HG02840 (cell line): ENCODE results near the gene VAMP5.
"Not testable (repeated sequence)": the region's sequence is repeated elsewhere in the genome, so short reads cannot be mapped to it uniquely, and the experiment has no call there.

ENCODE experiments used
- ATAC-seq: cut with Tn5 transposase; IDR thresholded peaks from one replicate; pipeline ENCODE4 v1.9.1; 2021; ENCODE audit warnings: mild to moderate bottlenecking, moderate library complexity, moderate number of reproducible peaks; ENCODE audit not compliant: unreplicated experiment, low FRiP score

The VAMP5 gene

DNA sequence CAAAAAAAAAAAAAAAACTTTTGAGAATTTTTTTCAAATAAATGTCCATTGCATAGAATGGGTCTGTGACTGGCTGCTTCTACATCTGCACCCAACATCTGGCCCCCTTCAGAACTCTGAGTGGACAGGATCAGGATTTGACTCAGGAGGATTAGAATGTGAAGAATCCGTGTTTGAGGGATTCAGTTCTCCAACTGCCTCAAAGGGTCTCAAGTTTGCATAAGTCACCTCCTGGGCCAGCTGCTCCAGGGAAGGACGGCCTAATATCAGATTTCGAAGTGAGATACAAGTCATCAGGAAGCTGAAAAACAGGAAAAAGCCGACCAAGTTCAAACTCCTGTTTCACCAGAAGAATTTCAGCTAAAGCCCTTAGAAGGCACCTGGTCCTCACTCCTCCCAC lies 34.4 kb upstream of the VAMP5 start:
- no peak for ATAC-seq

DNA sequence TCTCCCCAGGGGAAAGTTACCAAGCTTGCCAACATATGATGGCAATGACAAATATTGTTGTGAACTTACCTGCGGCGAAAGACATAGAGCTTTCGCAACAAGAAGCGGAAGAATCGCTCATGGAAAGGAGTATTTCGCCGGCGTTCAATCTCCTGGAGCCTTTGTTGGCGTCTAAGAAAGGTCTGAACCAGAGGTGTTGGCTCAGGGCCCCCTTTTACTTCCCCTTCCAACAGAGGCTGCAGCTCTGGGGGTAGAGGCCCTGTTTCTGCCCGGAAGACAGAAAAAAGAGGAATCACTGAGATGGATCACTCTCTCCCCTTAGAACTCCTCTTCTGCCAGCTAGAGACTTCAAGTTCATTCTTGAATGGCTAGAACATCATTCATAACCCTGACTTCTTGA lies 33.7 kb upstream of the VAMP5 start:
- ATAC-seq = no peak

DNA sequence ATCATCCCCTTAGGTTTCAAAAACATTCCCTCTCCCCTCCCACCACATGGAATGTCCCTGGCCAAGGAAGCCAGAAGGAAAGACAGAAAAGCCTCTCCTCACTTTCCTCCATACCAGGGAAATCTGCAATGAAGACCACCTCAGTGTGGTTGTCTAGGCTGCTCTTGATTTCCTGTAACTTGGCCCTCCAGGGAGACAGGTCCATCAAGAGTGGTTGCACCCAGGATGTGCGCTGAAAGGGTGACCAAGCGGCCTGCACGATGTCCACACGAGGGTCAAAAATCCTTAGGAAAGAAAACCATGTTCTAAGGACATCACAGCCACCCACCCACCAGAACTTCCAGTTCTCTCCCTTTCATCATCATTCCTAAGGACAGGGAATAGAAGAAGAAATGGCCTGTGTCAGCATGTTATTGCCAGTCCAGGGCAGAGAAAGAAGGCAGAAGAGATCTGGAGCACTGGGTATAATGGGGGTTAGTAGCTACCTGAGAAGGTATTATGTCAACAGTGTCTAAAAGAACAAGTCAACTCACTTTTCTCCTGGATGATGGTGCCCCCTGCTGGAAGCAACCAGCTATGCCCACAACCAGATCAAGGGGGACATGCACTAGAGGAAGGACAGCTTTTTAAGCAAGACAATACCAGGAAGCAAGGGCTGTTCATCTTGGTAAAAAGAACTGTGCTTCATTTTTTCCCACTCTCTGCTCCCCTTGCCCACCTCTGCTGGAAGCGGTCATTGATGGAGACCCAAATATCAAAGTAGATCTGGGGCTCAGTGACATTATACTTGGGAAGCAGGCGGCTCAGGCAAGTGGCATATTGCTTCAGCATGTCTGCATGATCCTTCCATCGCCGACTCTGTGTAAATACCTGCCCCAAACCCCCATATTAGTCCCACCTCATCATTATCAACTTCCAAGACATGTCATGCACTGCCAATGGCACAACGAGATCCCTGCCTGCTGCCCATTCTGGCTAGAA lies 32.2 kb upstream of the VAMP5 start:
- no peak for ATAC-seq

DNA sequence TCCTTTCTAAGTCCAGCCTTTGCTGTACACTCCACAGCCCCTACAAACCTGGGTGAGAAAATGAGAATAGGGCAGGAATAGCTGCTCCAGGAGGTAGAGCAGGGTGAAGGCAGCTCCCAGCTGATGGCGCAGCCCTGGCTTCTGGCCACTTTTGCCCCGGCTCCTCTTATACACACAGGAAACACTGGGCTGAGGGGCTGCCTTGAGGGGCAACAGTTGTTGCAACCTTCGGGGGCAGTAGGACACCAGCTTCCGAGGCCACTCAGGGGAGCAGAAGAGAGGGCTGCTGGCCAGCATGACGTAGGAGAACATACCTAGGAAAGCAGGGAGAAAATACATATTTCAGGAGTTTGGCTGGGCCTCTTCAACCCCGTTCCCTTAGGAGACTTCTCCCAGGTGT lies 31.0 kb upstream of the VAMP5 start:
- ATAC-seq = no peak

DNA sequence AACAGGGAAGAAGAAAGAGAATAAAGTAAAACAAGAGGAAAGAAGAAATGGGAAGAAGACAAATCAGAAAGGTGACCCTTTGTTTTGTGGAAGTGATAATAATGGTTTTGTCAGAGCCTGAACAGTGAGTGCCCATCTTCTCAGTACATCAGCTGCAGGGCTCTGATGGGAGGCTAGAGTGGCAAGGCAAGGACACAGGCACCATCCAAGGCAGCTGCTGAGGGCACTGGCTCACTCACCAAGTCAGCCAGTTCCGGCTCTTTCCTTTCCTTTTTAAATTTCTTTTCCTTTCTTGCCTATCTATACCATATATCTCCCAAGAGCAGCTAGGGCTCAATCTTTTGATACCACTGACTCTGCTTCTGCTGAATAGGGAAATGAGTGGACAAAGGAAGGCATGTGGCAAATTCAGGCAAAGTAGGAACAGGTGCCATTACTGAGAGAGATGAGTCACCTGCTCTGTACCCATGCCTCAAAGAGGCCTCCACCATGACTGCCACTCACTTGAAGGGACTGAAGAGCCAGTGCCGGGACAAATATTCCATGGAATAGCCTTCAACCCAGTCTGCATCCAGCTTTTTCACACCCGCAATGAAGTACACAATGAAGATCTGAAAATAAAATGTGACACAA lies 29.1 kb upstream of the VAMP5 start:
- no peak for ATAC-seq

DNA sequence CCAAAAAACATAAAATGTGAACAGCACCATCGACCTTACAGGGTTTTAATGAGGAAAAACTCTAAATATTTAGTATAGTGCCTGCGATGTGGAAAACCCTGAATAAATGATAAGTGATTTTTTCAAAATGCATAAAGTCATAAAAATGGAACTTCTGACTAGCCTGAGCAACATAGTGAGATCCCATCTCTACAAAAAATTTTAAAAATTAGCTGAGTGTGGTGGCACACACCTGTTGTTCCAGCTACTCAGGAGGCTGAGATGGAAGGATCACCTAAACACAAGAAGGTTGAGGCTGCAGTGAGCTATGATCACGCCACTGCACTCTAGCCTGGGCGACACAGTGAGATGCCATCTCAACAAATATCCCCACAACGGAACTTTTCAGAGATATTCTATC lies 27.1 kb upstream of the VAMP5 start:
- no peak for ATAC-seq

DNA sequence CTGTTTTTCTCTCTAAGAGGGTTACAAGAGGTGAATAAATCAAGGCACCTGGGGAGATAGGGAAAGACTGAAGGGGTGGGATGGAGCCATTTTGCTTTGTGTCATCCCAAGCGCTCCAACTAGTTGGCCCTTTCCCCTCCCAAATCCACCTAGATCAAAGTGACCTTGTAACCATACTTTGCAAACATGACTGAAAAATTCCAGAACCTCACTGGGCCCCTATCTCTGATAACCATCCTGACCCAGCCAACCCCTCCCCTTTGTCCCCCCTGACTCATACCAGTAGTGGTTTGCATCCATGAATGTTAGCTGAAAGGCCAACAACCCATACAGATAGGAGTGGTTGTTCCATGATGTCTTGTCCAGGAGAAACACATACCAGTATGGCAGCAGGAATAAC lies 26.1 kb upstream of the VAMP5 start:
- ATAC-seq = no peak

DNA sequence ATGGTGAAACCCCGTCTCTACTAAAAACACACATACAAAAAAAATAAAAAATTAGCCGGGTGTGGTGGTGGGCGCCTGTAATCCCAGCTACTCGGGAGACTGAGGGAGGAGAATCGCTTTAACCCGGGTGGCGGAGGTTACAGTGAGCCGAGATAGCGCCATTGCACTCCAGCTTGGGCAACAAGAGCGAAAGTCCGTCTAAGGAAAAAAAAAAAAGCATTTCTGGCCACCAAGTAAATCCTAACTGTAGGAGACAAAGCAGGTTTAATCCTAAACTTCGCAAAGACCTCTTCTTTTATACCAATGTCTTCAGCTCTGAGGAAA lies 23.9 kb upstream of the VAMP5 start:
- not testable (repeated sequence) for ATAC-seq

DNA sequence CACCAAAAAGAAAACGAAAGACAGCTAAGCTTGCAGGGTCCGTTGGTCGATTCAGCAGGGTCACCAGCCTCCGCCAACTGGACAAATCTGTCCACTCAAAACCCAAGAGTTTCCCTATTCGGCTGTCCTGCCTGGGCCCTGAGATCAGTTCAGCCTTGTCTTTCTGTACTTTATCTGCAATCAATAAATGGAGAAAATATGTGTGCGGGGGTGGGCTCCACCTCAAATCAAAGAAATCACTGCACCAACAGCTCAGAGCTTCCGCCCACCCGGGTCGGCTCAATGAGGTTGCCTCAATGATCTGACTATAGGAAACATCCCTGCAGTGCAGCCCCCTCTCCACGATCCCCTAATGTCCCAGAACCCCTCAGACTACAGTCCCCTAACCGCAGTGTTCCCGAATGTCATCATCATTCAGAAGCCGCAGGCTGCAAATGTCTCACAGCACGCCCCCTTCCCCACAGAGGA lies 23.4 kb upstream of the VAMP5 start:
- peak; percentile 11 for ATAC-seq

DNA sequence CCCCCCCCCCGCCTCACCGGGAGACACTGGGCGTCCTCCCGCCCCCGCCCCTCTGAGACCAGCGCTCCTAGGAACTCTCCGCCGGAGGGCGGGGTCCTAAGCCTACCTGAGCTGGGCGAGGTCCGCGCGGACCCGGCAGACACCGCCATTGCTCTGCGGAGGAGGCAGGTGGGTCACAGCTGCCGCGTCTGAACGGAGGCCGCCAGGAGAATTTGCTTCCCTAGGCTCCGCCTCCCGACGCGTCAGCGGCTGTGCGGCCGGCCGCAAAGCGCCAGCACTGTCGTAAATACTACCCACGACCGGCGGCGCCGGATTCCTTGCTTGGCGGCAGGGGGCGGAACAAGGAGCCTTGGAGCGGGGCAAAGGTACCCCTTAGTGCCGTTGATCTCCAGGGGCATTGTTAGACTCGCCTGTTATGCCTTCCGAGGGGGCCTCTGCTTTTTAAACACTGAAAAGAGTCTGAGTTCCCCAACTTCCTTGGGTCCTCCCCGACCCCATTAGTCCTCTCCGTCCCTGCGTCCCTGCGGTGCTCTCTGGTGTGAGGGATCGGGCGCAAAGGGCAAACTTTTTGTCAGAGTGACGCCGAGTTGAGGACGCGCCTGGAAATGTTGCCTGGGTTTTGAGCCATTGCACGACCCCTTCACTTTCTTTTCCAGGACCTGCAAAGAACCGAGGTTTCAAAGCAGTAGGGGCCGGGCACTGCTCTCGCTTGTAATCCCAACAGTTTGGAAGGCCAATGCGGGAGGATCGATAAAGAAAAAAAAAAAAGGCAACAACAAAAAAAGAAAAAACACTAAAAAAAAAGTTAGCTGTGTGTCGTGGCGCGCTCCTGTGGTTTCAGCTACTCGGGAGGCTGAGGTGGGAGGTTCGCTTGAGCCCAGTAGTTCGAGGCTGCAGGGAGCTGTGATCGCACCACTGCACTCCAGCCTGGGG lies 22.7 kb upstream of the VAMP5 start, which contains the start of gene GGCX:
TSS of gene GGCX (minus strand) at position 214 of the 933 bp plus-strand sequence. CDS start at position 149, 65 bp downstream.
- peak; percentile 90 for ATAC-seq

DNA sequence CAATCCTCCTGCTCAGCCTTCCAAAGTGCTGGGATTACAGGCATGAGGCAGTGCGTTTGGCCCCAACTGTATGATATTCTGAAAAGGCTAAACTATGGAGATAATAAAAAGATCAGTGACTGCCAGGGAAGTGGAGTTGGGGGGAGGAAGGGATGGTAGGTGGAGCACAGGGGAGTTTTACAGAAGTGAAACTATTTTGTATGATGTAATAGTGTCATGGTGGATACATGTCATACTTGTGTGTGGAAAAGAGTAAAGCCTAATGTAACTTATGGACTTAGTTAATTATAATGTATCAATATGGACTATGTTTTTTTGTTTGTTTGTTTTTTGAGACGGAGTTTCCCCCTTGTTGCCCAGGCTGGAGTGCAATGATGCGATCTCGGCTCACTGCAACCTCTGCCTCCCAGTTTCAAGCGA lies 20.1 kb upstream of the VAMP5 start:
- no peak for ATAC-seq

DNA sequence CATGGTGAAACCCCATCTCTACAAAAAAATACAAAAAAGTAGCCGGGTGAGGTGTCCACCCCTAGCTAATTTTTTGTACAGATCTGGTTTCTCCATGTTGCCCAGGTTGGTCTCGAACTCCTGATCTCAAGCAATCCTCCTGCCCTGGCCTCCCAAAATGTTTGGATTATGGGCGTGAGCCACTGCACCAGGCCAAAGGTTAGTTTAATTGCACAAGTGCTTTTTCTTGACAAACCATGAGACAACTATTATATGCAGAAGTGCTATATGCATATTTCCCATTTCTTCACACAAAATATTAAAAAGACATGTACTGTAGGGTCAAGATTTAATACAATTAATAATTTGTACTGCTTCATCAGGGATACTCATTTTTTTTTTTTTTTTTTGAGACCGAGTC lies 18.0 kb upstream of the VAMP5 start:
- no peak for ATAC-seq

DNA sequence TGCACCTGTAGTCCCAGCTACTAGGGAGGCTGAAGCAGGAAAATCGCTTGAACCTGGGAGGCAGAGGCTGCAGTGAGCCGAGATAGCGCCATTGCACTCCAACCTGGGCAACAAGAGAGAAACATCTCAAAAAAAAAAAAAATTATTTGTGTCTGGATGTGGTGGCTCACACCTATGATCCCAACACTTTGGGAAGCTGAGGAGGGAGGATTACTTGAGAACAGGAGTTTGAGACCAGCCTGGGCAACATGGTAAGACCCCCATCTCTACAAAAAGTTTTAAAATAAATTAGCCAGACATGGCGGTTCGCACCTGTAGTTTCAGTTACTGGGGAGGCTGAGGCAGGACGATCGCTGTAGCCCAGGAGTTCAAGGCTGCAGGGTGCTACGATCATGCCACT lies 8.5 kb upstream of the VAMP5 start:
- ATAC-seq = no peak

DNA sequence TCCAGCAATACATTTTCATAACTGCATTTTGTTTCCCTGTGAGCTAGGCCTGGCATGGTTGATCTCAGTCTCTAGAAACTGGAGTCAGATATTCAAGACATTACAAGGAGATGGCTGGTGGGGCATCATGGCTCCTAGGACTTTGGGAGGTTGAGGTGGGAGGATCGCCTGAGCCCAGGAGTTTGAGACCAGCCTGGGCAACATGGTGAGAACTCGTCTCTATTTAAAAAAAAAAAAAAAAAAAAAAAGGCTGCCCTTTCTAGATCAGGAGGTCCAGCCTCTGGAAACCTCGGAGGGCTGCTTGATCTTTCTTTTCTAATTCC lies 7.2 kb upstream of the VAMP5 start:
- no peak for ATAC-seq

DNA sequence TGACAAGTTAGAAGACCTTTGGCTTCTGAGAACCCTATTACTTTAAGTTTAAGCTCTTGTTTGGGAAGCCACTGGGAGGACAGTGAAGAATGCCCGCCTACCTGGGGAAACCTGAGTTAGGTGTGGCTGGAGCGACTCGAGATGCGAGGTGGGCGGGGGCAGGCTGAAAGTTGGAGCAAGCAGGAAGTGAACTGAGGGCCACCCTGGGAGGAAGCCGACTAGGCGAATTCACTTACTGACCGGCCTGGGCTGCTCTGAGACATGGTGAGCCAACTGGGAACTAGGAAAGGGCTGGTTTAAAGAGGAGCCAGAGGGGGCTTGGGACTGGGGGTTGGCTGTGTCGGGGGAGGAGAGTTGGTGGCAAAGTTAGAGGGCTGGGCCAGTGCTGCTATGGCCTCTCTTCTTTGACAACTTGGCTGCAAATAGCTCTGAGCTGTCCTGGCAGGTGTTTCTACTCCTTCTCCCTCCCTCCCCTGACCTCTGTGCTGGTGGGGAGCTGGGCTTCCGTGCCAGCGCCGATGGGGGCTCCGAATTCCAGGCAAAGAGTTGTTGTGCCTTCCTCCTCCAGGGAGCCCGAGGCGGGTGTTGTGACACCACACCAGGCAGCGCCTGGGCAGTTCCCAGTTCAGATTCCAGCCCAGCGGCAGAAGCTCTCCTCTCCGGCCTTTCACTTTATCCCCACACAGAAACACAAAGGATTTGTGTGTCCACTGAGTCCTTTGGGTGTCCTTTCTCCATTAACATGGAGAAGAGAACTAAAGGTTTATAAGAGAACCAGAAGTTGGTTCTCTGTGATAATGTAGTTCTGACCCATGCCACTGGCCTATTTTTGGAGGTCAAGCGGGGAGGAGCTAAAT lies 6.6 kb upstream of the VAMP5 start, which contains the start of gene VAMP8:
TSS of gene VAMP8 (plus strand) at position 201 of the 857 bp plus-strand sequence. CDS start at position 262, 61 bp downstream.
- ATAC-seq = no peak

DNA sequence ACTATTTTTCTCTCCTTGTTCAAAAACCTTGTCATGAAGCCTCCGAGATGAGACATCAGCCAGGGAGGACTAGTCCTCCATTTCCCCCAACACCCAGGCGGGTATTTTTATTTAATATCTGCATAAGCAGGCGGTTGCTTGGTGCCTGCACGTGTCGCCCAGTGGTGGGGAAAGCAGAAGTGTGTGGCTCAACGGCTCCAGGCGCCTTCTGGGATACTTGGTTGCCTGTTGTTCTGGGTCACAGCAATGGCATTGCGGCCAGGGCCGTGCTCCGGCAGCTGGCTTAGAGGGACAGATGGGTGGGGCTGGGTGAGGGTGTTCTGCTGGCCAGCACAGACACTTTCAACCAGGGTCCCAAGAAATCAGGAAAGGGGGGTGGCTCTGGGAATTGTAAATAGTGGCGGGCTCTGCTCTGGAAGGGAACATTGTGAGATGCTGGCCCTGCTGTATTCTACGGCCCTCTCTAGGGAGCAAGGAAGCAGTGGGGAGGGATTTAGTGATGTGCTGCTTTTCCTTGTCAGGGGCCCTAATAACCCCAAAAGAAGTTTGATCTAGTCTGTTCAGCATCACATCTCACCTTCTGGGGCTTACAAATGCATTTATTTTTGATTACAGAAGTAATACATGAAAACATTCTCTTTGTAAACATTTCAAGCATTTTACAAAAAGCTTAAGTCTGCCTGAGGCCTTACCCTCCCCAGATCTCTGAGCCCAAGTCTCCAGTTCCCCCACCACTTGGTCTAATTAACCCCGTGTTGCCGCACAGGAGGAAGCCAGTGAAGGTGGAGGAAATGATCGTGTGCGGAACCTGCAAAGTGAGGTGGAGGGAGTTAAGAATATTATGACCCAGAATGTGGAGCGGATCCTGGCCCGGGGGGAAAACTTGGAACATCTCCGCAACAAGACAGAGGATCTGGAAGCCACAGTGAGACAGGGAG lies 5.7 kb upstream of the VAMP5 start:
- no peak for ATAC-seq

DNA sequence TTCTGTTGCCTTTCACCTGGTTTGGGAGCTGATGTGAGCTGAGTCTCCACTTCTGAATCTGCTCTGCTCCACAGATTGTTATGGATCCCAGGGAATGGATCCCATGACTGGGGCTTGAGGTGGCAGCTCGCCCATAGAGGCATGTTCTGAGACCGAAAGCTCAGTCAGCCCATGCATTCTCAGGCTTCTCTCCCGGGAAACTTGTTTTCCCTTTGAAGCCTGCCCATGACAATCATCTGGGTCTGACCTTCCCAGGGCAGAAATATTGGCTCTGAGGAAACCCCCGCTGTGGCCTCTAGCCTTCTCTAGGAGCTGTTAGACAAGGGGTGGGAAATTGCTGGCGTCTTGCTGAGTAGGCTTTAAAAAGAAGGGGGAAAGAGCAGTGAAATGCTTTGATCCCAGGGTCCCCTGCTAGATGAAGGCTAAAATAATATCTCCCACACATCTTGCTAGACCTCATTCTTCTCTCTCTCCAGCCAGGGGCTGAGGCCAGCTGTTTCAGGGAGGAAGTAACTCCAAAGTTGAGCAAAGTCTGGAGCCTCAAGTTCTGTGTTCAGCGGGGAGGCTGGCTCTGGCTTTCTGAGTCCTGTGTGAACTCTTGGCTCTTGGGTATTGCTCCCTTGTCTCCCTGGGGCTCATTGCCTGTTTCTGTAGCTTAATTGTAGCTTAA lies 4.8 kb upstream of the VAMP5 start:
- ATAC-seq = no peak

DNA sequence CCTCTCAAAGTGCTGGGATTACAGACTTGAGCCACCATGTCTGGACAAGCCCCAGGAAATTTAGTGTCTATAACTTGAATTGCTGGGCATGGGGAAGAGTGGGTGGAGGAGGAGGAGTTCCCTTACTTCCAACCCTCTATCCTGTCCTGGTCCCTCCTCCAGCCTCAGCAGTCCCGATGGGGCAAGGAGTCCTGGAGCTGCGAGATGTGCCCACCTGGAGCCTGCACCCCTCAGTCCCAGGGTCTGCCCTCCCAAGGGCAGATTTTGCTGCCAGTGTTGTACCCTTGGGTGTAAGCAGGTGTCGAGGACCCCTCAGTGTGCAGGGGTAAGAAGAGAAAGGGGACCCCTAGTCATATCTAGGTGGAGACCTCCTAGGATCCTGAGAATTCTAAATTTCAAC lies 4.0 kb upstream of the VAMP5 start:
- ATAC-seq = no peak
